Glutamatergic neuron (in vitro differentiated cells): Measurements from ENCODE around the gene TFF2. TPM values are rescaled to one million over a fixed set of nuclear protein-coding genes. Genes with fewer than 3 reads are reported as not detected.
A peak's percentile ranks its signal among the peaks of the same experiment; 100 is the strongest.

ENCODE experiments used
- DNase-seq: peaks from one replicate; pipeline ENCODE4 v3.0.0; 2022
- H3K27ac Mint-ChIP-seq: one replicate; pipeline ENCODE4 v1.8.0; 2020; ENCODE audit warnings: mild to moderate bottlenecking, mixed read lengths, inconsistent platforms; ENCODE audit not compliant: unreplicated experiment
- H3K27me3 Mint-ChIP-seq: one replicate; pipeline ENCODE4 v1.8.0; 2020; ENCODE audit warnings: mild to moderate bottlenecking, moderate library complexity, mixed read lengths, inconsistent platforms; ENCODE audit not compliant: unreplicated experiment
- H3K36me3 Mint-ChIP-seq: one replicate; pipeline ENCODE4 v1.8.0; 2020; ENCODE audit warnings: mild to moderate bottlenecking, mixed read lengths, inconsistent platforms; ENCODE audit not compliant: unreplicated experiment
- H3K4me1 Mint-ChIP-seq: one replicate; pipeline ENCODE4 v1.8.0; 2020; ENCODE audit warnings: mild to moderate bottlenecking, low read depth, mixed read lengths, inconsistent platforms; ENCODE audit not compliant: unreplicated experiment
- H3K4me3 Mint-ChIP-seq: one replicate; pipeline ENCODE4 v1.8.0; 2020; ENCODE audit warnings: mild to moderate bottlenecking, mixed read lengths, inconsistent platforms; ENCODE audit not compliant: unreplicated experiment
- H3K9me3 Mint-ChIP-seq: one replicate; pipeline ENCODE4 v1.8.0; 2020; ENCODE audit warnings: mild to moderate bottlenecking, moderate library complexity, mixed read lengths, inconsistent platforms; ENCODE audit not compliant: unreplicated experiment
- CTCF ChIP-seq: fragments of 200-600 bp; sonication (generic); IDR thresholded peaks from one replicate; pipeline ENCODE4 v1.5.0; 2021; ENCODE audit not compliant: partially characterized antibody, unreplicated experiment
- total RNA-seq: library from RNA; stranded (reverse); fragmentation: NEBNext Ultra II Directional; extraction: Animal tissue kit (Norgen Biotek cat#: 25700); gene quantifications from one replicate; pipeline ENCODE4 v1.2.1, GENCODE V29; 2021; ENCODE audit not compliant: unreplicated experiment

Gene TFF2
- total RNA-seq, 1 donor from 2014 or later: not detected

DNA sequence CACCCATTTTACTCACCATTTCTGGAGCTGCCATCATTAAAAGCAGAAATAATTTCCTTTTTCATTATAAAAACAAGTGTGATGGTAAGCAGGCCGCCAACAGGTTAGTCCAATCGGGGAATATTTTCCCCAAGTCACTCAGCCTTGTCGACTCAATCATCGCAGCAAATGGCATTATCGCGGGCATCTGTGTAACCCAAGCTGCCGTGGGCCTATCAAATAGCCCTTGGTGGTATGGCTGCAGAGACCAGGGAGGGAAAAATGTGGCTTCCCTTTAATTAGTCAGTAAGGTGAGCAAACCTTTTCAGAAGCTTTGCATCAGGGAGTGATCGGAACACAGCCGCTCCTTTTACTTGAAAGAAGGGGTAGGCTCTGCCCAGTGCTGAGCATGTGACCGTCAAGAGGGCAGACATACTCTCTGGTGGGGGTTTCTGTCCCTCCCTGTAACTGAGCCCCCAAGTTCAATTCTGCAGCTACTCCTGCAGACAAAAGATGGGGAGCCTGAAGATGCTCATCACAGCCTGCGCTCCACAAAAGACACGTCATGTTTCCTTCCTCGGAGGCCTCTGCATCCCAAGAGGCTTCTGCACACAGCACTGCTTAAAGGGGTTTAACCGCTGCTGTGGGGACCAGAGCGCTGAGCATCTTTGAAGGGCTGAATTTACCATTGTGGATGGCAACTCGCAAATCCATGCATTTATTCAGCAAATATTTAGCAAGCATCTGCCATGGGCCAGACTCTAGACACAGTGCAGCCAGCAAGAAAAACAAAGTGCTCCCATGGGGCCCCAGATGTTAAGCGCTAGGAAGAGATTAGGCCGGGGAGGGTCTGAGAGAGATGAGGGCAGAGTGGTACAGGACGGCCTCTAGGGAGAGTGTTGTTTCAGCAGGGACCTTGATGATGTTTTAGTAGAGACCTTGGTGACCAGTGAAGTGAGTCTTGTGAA lies 46.3 kb upstream of the TFF2 start:
- Mint-ChIP-seq H3K27me3 (peaks cover 11% of the 10 kb centered on the region), H3K4me1 (peaks cover 48% of the 10 kb centered on the region), H3K36me3 (peaks cover 8% of the 10 kb centered on the region), H3K9me3 (peaks cover 17% of the 10 kb centered on the region), H3K27ac (peak overlapping the region; percentile 96), H3K4me3 (peak overlapping the region; percentile 79)
- no peak for TF ChIP-seq CTCF
- DNase-seq: peak; percentile 73

DNA sequence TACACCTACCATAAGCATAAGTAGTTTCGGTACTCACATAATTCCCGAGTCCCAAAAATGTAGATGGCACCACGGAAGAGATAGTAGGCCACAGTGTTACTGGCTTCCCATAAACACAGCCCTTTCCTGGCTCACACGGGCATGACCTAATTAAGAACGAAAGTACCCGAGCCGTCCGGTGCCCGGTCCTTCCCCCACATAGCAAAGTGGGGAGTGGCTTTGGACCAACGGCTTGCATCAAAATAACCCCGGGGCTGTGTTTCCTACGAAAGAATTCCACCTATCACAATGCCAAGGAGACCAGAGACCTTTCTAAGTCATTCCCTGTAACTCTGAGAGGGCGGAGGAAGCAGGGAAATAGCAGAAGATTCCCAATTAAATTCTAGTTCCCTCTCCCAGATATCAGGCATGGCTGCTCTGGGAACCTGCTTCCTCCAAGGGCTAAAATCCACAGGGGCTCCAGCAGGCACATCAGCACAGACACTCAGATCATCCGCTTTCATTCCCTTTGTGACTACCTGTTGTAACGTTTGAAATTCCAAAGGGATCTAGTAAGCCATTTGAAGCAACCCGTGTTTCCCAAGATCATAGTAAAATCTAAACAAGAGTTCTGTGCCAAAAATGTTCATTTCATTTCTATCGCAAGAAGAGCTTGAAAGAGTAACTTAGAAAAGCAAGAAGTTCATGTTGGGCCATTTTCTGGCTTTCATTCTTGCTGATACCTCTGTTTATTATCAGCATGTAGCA lies 45.3 kb upstream of the TFF2 start, which contains the start of gene TMPRSS3:
TSS of gene TMPRSS3 (minus strand) at position 148 of the 747 bp plus-strand sequence. CDS start 635 bp downstream, outside the sequence.
- no peak for DNase-seq
- Mint-ChIP-seq H3K36me3 (no peaks in the 10 kb centered on the region), H3K9me3 (peaks cover 14% of the 10 kb centered on the region), H3K4me3 (peak within 1 kb of the TSS; percentile 79), H3K27ac (peak within 1 kb of the TSS; percentile 96), H3K4me1 (peaks cover 53% of the 10 kb centered on the region), H3K27me3 (peaks cover 11% of the 10 kb centered on the region)
- TF ChIP-seq CTCF: no peak

GRCh38 chr21:42395302-42395701 lies 44.5 kb upstream of the TFF2 start:
- Mint-ChIP-seq H3K9me3 (peaks cover 15% of the 10 kb centered on the region), H3K27me3 (peaks cover 11% of the 10 kb centered on the region), H3K27ac (peak overlapping the region; percentile 22), H3K4me1 (peaks cover 52% of the 10 kb centered on the region), H3K36me3 (no peaks in the 10 kb centered on the region), H3K4me3 (no peak overlapping the region)
- no peak for DNase-seq
- TF ChIP-seq CTCF: no peak

DNA sequence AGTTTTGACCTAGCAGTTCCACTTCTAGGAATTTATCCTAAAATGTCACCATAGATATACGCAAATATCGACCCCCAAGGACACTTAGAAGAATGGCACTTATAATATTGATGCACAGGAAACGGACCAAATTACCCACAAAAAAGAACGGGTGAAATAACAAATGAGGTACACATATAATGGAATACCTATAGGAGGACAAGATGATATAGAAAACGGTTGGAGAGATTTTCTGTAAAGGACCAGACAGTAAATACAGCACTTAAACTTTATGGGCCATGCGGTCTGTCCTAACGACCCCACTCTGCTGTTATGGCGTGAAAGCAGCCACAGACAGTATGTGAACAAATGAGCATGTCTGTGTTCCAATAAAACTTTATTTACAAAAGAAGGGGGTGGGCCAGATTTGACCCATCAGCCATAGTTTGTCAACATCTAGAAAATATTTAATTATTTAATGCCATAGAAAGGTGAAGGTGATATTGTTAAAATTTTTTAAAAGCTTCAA lies 42.7 kb upstream of the TFF2 start:
- peaks cover 43% of the 10 kb centered on the region for H3K4me1 Mint-ChIP-seq
- TF ChIP-seq CTCF: no peak
- H3K27ac Mint-ChIP-seq: no peak overlapping the region
- H3K27me3 Mint-ChIP-seq: peaks cover 11% of the 10 kb centered on the region
- no peaks in the 10 kb centered on the region for H3K36me3 Mint-ChIP-seq
- peaks cover 15% of the 10 kb centered on the region for H3K9me3 Mint-ChIP-seq
- no peak overlapping the region for H3K4me3 Mint-ChIP-seq
- DNase-seq: no peak
